GM12891 (cell line): ENCODE results near the gene ACY1.
A peak's percentile ranks its signal among the peaks of the same experiment; 100 is the strongest.

ENCODE experiments used
- DNase-seq: peaks from one replicate; pipeline ENCODE4 v3.0.0; 2011; ENCODE audit warnings: low spot score; ENCODE audit not compliant: insufficient read length
- FAIRE-seq: peaks from 2 replicates; lab custom pipeline; 2011; peaks lifted over from hg19 to GRCh38; lab: Jason Lieb, UNC
- PAX5 ChIP-seq: IDR thresholded peaks from 2 replicates; pipeline ENCODE4 v1.6.1; 2011; ENCODE audit warnings: low read length, moderate library complexity, mild to moderate bottlenecking; ENCODE audit not compliant: insufficient read depth, severe bottlenecking
- POLR2A ChIP-seq: IDR thresholded peaks from 2 replicates; pipeline ENCODE4 v1.6.1; 2011; ENCODE audit warnings: low read depth, low read length, control low read depth
- POLR2AphosphoS5 ChIP-seq: IDR thresholded peaks from 2 replicates; pipeline ENCODE4 v1.6.1; 2011; ENCODE audit warnings: low read depth, low read length, control low read depth
- POU2F2 ChIP-seq: IDR thresholded peaks from 2 replicates; pipeline ENCODE4 v1.6.1; 2011; ENCODE audit warnings: low read depth, mild to moderate bottlenecking, control low read depth, low read length, moderate library complexity
- SPI1 ChIP-seq: IDR thresholded peaks from 2 replicates; pipeline ENCODE4 v1.6.1; 2011; ENCODE audit warnings: low read depth, low read length, control low read depth
- TAF1 ChIP-seq: IDR thresholded peaks from 2 replicates; pipeline ENCODE4 v1.6.1; 2011; ENCODE audit warnings: low read depth, low read length, control low read depth

The ACY1 gene

DNA sequence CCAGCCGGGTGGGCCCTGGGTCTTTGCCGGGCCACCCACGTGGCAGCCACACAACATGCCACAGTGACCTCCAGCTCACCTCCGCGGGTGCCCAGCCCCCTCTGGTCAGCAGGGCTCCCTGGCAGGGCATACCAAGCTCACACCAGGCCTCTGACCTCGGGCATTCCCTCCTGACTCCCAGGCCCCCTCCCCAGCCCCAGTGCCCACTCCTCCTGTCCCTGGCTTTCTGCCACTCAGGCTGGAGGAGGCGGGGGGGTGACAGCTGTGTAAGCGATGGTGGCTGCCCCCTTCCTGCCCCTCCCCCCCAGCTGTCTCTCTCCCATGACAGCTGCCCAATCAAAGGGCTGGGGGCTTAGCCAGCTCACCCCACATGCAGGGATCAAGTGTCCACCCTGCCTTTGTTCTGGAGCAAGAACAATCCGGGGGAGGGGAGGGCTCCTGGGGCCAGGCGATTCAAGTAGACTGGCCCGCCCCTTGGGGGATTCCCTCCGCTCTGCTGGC, 19.3 kb upstream of the ACY1 start:
- TF ChIP-seq SPI1 (no peak), PAX5 (no peak), TAF1 (no peak), POLR2A (no peak), POU2F2 (no peak), POLR2AphosphoS5 (no peak)
- FAIRE-seq = no peak
- no peak for DNase-seq

DNA sequence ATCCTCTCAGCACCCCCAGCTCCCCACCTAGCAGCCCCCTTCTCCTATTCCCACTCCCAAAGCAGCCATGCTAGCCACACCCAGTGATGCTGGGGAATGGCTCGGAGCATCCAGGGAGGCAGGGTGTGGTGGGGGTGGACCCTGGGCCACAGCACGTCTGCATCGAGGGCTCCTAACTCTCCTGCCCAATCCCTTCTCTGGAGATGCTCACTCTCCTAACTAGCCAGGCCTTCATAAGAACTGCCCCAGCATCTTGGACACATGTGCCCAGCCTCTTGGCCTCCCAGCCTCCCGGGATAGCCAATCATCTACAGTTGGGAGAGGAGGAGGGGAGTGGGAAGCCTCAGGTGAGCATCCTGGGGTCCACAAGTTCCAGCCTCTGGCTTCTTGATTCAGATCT, 18.8 kb upstream of the ACY1 start:
- FAIRE-seq (no peak), DNase-seq (no peak)
- TF ChIP-seq TAF1 (no peak), SPI1 (no peak), POLR2A (no peak), POLR2AphosphoS5 (no peak), PAX5 (no peak), POU2F2 (no peak)

DNA sequence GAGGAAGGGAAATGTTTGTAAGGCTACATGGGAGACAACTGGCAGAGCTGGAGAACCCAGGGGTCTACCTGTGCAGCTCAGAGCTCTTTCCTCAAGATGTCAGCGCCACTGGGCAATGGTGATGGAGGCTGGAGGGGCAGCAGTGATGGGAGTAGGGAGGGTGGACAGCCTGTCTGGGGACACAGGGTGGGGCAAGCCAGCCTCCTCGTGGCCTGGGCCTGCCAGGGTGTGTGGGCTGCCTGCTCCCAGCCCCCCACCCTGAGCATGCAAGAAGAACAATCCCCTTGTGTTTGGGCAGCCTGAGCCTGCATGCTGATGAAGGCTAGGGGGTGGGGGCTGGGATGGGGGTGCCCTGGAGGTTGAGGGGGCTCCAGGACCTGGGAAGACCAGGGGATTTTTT, 17.3 kb upstream of the ACY1 start:
- TF ChIP-seq POU2F2 = no peak
- no peak for TF ChIP-seq TAF1
- TF ChIP-seq POLR2A = no peak
- no peak for TF ChIP-seq SPI1
- no peak for TF ChIP-seq PAX5
- no peak for TF ChIP-seq POLR2AphosphoS5
- DNase-seq (no peak), FAIRE-seq (no peak)

DNA sequence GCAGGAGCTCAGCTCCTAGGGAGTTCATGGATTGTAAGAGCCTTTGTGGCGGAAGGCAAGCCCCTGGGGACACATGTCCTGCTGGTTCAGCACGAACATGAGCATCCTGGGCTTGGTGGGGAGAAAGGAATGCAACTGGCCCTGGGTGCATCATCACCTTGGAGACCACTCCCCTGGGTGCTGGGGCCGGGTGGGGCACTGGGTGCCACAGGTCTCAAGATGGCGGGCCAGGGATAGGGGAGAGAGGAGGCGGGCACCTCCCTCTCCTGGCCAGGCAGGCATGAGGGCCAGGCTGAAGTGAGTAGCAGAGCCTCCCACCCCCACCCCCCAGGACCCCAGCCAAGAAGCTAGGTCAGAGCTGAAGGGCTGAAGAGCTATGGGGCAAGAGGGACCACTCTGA, 16.8 kb upstream of the ACY1 start:
- TF ChIP-seq POLR2A (no peak), POU2F2 (no peak), SPI1 (no peak), TAF1 (no peak), PAX5 (no peak), POLR2AphosphoS5 (no peak)
- no peak for DNase-seq
- peak; percentile 48 for FAIRE-seq

DNA sequence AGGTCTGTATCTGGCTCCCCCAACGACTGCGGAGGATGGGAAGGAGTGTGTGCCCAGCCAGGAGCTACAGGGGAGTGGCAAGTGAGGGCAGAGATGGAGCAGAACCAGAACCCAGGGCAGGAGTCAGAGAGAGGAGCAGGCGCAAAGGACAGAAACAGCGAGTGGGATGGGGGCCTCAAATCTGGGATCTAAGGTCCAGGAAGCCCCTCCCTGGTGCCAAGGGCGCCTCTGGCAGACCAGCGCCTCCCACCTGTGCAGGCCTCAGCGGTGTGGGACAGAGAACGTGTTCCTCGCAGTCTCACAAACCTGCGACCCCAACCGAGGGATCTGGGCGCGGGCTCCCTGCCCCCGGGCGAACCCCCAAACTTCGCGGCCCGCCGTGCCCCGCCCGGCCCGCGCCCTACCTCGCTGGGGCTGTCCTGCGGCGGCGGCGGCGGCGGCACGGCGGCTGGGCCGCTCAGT, 16.4 kb upstream of the ACY1 start:
- FAIRE-seq (peak; percentile 61), DNase-seq (no peak)
- TF ChIP-seq PAX5 (no peak), POLR2A (no peak), POLR2AphosphoS5 (no peak), SPI1 (no peak), TAF1 (no peak), POU2F2 (no peak)

DNA sequence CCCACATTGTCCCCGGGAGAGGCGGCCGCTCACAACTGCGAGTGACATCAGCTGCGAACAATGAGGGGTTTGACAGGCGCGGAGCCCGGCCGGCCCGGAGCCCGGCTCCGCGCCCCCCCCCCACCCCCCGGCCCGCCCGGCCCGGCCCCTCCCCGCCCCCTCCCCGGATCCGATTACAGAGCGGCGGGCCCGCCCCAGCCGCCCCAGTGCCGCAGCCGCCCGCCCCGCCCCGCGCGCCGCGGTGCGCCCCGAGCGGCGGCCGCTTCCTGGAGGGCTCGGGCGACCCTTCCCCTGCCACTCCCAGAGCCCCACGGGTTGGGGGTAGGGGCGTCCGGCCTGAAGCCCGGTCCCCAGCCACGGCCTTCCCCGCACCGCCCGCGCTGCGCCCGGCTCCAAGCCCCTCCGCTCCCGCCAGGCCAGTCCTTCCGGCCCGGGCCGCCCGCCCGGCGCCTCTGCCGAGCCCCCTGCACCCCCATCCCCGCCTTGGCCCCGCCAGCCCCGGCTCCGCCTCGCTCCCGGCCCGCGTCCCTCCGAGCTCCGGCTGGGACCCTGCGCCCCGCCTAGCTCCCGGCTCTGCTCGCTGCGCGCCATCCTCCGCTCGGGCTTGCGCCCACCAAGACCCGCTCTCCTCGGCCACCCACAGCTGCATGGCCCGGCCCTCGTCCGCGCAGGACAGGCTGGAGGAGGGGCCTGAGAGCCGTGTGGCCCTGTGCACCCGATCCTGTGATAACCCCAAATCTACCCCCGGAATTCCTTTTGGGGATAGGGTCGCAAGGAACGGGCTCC, 15.8 kb upstream of the ACY1 start, which contains the start of gene PCBP4:
PCBP4 (minus strand) TSS at position 71 of the 786 bp plus-strand sequence. CDS start 6,214 bp downstream, outside the sequence.
- TF ChIP-seq TAF1 (no peak), POLR2A (no peak), PAX5 (no peak)
- DNase-seq = peak; percentile 62
- no peak for FAIRE-seq

DNA sequence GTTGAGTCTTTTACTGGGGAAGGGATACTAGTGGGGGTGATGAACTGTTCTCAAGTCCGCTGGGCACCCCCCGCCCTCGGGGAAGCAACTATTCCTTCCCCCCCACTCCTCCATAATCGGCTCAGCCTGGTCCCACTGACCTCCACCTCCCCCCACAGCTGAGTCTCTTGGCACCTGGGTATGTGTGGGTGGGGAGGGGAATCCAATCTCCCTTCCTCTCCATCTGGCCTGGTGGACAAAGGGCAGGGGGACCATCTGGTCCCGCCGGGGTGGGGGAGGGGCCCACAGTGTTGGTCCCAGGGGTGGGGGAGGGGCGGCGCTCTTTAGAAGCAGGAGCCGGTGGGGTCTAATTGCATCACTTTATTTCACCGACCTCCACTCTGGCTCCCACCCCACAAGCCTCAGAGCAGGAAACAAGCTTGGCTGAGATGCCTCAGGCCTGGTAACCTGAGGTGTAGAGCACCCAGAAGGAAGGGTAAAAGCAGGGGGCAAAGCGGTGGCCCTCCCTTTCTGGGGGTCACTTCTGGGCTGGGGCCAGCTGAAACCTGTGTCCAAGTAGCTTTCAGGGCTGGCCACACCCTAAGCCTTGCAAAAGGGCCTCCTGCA, 15.1 kb upstream of the ACY1 start:
- TF ChIP-seq PAX5 = no peak
- no peak for TF ChIP-seq SPI1
- no peak for TF ChIP-seq TAF1
- TF ChIP-seq POLR2A = no peak
- TF ChIP-seq POU2F2 = no peak
- no peak for TF ChIP-seq POLR2AphosphoS5
- no peak for DNase-seq
- FAIRE-seq = peak; percentile 31

DNA sequence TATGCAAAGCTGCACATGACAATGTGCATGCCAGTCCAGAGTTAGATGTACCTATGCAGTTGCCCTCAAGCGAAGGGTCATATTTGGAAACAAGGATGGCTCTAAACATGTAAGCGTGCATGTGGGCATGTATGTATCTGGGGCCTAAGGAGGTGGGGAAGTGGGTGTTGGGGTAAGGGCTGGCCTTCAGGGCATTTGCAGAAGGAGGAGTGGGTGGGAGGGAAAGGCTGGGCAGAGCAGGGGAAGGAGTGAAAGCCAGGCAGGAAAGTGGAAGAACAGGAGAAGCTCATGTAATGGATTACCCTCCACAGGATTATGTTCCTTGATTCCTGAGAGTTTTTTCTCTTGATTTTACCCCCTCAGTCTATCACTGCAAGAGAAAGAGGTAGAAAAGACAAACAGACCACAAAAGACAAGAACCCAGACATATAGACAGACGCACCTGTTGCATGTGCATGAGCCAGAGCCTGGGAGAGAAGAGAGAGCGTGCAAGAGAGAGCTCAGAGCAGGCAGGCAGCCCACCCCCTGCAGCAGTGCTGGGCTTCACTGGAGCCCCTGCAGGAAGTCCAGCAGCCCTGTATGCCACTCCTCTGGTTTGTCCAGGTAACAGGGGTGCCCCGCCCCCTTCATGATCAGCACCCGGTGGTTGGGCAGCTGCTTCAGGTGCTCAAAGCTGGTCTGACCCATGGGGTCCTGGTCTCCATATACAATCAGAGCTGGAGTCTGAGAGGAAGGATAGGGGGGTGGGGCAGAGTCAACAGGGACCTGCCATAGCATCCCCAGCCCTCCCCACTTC, 14.3 kb upstream of the ACY1 start:
- no peak for DNase-seq
- no peak for TF ChIP-seq TAF1

DNA sequence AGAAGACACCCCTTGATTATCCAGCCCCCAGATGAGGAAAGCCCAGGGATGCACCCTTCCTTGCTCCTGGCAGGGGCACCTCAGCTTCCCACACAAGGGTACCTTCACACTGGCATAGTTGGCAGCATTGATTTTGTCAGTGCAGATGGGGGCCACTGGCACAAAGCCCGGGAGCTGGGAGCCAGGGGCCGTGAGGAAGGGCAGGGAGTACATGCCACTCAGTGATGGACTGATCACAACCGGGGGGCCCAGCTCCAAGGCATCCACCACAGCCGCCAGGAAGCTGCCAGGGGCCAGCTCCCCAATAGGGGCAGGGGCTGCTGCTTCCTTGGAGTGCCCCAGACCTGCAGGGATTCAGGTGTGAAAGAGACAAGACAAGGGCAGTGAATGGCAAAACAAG, 13.5 kb upstream of the ACY1 start:
- no peak for DNase-seq
- TF ChIP-seq TAF1 (no peak), POU2F2 (no peak), POLR2A (no peak), SPI1 (no peak), PAX5 (no peak)
- no peak for FAIRE-seq

More for the DNA sequence above, 14.3 kb upstream of the ACY1 start:
- peak; percentile 80 for FAIRE-seq
